Measurements from ENCODE around the gene ITGAL. TPM values are rescaled to one million over a fixed set of nuclear protein-coding genes. Genes with fewer than 3 reads are reported as not detected.

Gene ITGAL
- total RNA-seq, 2 experiments from 2014 or later = 83.8 to 89.0 TPM

- CTCF ChIA-PET = interaction anchor here (0.8 to 1.7 kb wide), 3 partner anchors 29 to 216 kb away, joined by 3 to 8 read pairs (median 3); partner anchors contain the start of gene DCTPP1
- no peak overlapping the region for H3K4me3 Mint-ChIP-seq
Measured at GRCh38 chr16:30478766-30479478, 6.4 kb downstream of the ITGAL start.

GRCh38 chr16:30481381-30481780, 8.8 kb downstream of the ITGAL start:
- Mint-ChIP-seq H3K4me1 (ENCODE audit: low read depth) (peaks cover 27% of the 10 kb centered on the region), H3K36me3 (ENCODE audit: low read depth) (peaks cover 47% of the 10 kb centered on the region), H3K4me3 (no peak overlapping the region), H3K27ac (no peak overlapping the region), H3K9me3 (no peaks in the 10 kb centered on the region), H3K27me3 (ENCODE audit: low read depth) (no peaks in the 10 kb centered on the region)
- no peak for DNase-seq
- CTCF ChIA-PET = interaction anchor here (0.6 kb wide), 2 partner anchors 10 to 22 kb away, joined by 3 read pairs; no protein-coding TSS in a partner anchor
- intact Hi-C loops (cut with micrococcal nuclease) = no loop called here

More at GRCh38 chr16:30478766-30479478, 6.4 kb downstream of the ITGAL start:
- no peak for DNase-seq
- H3K36me3 Mint-ChIP-seq (ENCODE audit: low read depth) = peaks cover 52% of the 10 kb centered on the region
- intact Hi-C loops (cut with micrococcal nuclease) = no loop called here
- no peaks in the 10 kb centered on the region for H3K27me3 Mint-ChIP-seq (ENCODE audit: low read depth)
- H3K27ac Mint-ChIP-seq = peak overlapping the region; percentile 6
- no peaks in the 10 kb centered on the region for H3K9me3 Mint-ChIP-seq
- peaks cover 46% of the 10 kb centered on the region for H3K4me1 Mint-ChIP-seq (ENCODE audit: low read depth)

- DNase-seq = no peak
- H3K27ac Mint-ChIP-seq = no peak overlapping the region
- H3K4me3 Mint-ChIP-seq = no peak overlapping the region
- CTCF ChIA-PET = interaction anchor here (0.7 kb wide), 1 partner anchor 306 kb away, joined by 3 read pairs; no protein-coding TSS in a partner anchor
- H3K27me3 Mint-ChIP-seq (ENCODE audit: low read depth) = no peaks in the 10 kb centered on the region
- H3K4me1 Mint-ChIP-seq (ENCODE audit: low read depth) = peaks cover 24% of the 10 kb centered on the region
- no peaks in the 10 kb centered on the region for H3K9me3 Mint-ChIP-seq
- intact Hi-C loops (cut with micrococcal nuclease) = no loop called here
- H3K36me3 Mint-ChIP-seq (ENCODE audit: low read depth) = peaks cover 41% of the 10 kb centered on the region
Measured at GRCh38 chr16:30482366-30482765, 9.8 kb downstream of the ITGAL start.

GRCh38 chr16:30484887-30485286, 12.3 kb downstream of the ITGAL start:
- intact Hi-C loops (cut with micrococcal nuclease) = no loop called here
- Mint-ChIP-seq H3K9me3 (no peaks in the 10 kb centered on the region), H3K36me3 (ENCODE audit: low read depth) (peaks cover 51% of the 10 kb centered on the region), H3K27ac (no peak overlapping the region), H3K4me3 (no peak overlapping the region), H3K27me3 (ENCODE audit: low read depth) (no peaks in the 10 kb centered on the region), H3K4me1 (ENCODE audit: low read depth) (peaks cover 32% of the 10 kb centered on the region)
- CTCF ChIA-PET = interaction anchor here (1.0 to 1.2 kb wide), 3 partner anchors 12 to 131 kb away, joined by 3 to 4 read pairs (median 3); no protein-coding TSS in a partner anchor
- DNase-seq = no peak

- peaks cover 53% of the 10 kb centered on the region for H3K36me3 Mint-ChIP-seq (ENCODE audit: low read depth)
- no peaks in the 10 kb centered on the region for H3K9me3 Mint-ChIP-seq
- intact Hi-C loops (cut with micrococcal nuclease) = no loop called here
- peaks cover 28% of the 10 kb centered on the region for H3K4me1 Mint-ChIP-seq (ENCODE audit: low read depth)
- no peak overlapping the region for H3K4me3 Mint-ChIP-seq
- H3K27ac Mint-ChIP-seq = no peak overlapping the region
- H3K27me3 Mint-ChIP-seq (ENCODE audit: low read depth) = no peaks in the 10 kb centered on the region
- no peak for DNase-seq
- CTCF ChIA-PET = interaction anchor here (1.0 to 1.2 kb wide), 2 partner anchors 13 to 36 kb away, joined by 3 read pairs; no protein-coding TSS in a partner anchor
Measured at GRCh38 chr16:30485818-30486436, 13.4 kb downstream of the ITGAL start.

- no peak for DNase-seq
- CTCF ChIA-PET = interaction anchor here (0.6 to 2.6 kb wide), 7 partner anchors 10 to 59 kb away, joined by 3 to 13 read pairs (median 5); partner anchors contain the start of gene DCTPP1
- intact Hi-C loops (cut with micrococcal nuclease) = no loop called here
- Mint-ChIP-seq H3K4me3 (no peak overlapping the region), H3K27ac (no peak overlapping the region), H3K4me1 (ENCODE audit: low read depth) (peaks cover 31% of the 10 kb centered on the region), H3K27me3 (ENCODE audit: low read depth) (no peaks in the 10 kb centered on the region), H3K36me3 (ENCODE audit: low read depth) (peaks cover 49% of the 10 kb centered on the region), H3K9me3 (no peaks in the 10 kb centered on the region)
Measured at GRCh38 chr16:30488764-30489605, 16.4 kb downstream of the ITGAL start.

- peaks cover 52% of the 10 kb centered on the region for H3K36me3 Mint-ChIP-seq (ENCODE audit: low read depth)
- H3K4me3 Mint-ChIP-seq = no peak overlapping the region
- H3K27ac Mint-ChIP-seq = peak overlapping the region; percentile 54
- DNase-seq = no peak
- H3K4me1 Mint-ChIP-seq (ENCODE audit: low read depth) = peaks cover 31% of the 10 kb centered on the region
- intact Hi-C loops (cut with micrococcal nuclease) = no loop called here
- H3K27me3 Mint-ChIP-seq (ENCODE audit: low read depth) = no peaks in the 10 kb centered on the region
- H3K9me3 Mint-ChIP-seq = no peaks in the 10 kb centered on the region
- CTCF ChIA-PET = interaction anchor here (0.6 to 2.6 kb wide), 4 partner anchors 9 to 125 kb away, joined by 3 to 13 read pairs (median 5); no protein-coding TSS in a partner anchor
Measured at GRCh38 chr16:30490210-30490609, 17.7 kb downstream of the ITGAL start.

GRCh38 chr16:30491229-30491628, 18.7 kb downstream of the ITGAL start:
- Mint-ChIP-seq H3K4me3 (no peak overlapping the region), H3K27ac (peak overlapping the region; percentile 59), H3K4me1 (ENCODE audit: low read depth) (peaks cover 31% of the 10 kb centered on the region), H3K9me3 (no peaks in the 10 kb centered on the region), H3K27me3 (ENCODE audit: low read depth) (no peaks in the 10 kb centered on the region), H3K36me3 (ENCODE audit: low read depth) (peaks cover 55% of the 10 kb centered on the region)
- CTCF ChIA-PET = interaction anchor here (0.9 to 2.6 kb wide), 4 partner anchors 42 to 138 kb away, joined by 3 to 13 read pairs (median 4); partner anchors contain the start of gene ZNF747
- no peak for DNase-seq
- intact Hi-C loops (cut with micrococcal nuclease) = no loop called here

- intact Hi-C loops (cut with micrococcal nuclease) = loop anchor here (1.0 to 2.0 kb wide), 2 partner anchors 21 to 35 kb away; partner anchors contain the start of gene ZNF768
- Mint-ChIP-seq H3K4me1 (ENCODE audit: low read depth) (peaks cover 29% of the 10 kb centered on the region), H3K27me3 (ENCODE audit: low read depth) (no peaks in the 10 kb centered on the region), H3K9me3 (no peaks in the 10 kb centered on the region), H3K4me3 (no peak overlapping the region), H3K27ac (peak overlapping the region; percentile 59), H3K36me3 (ENCODE audit: low read depth) (peaks cover 53% of the 10 kb centered on the region)
- peak; percentile 65 for DNase-seq
- CTCF ChIA-PET = interaction anchor here (0.9 to 2.6 kb wide), 3 partner anchors 42 to 137 kb away, joined by 3 to 13 read pairs (median 4); partner anchors contain the start of gene ZNF747
Measured at GRCh38 chr16:30491744-30492308, 19.3 kb downstream of the ITGAL start.

- Mint-ChIP-seq H3K4me3 (no peak overlapping the region), H3K9me3 (no peaks in the 10 kb centered on the region), H3K27me3 (ENCODE audit: low read depth) (no peaks in the 10 kb centered on the region), H3K36me3 (ENCODE audit: low read depth) (peaks cover 43% of the 10 kb centered on the region), H3K27ac (no peak overlapping the region), H3K4me1 (ENCODE audit: low read depth) (peaks cover 14% of the 10 kb centered on the region)
- DNase-seq = no peak
- intact Hi-C loops (cut with micrococcal nuclease) = loop anchor here (2.0 kb wide), 1 partner anchor 33 kb away; the partner anchor contains the start of gene ZNF768
- CTCF ChIA-PET = no interaction called here
Measured at GRCh38 chr16:30493941-30494488, 21.5 kb downstream of the ITGAL start.

GRCh38 chr16:30494709-30495108, 22.2 kb downstream of the ITGAL start:
- Mint-ChIP-seq H3K9me3 (no peaks in the 10 kb centered on the region), H3K36me3 (ENCODE audit: low read depth) (peaks cover 41% of the 10 kb centered on the region)

More at GRCh38 chr16:30494709-30495108, 22.2 kb downstream of the ITGAL start:
- H3K4me1 Mint-ChIP-seq (ENCODE audit: low read depth) = peaks cover 13% of the 10 kb centered on the region
- H3K27me3 Mint-ChIP-seq (ENCODE audit: low read depth) = no peaks in the 10 kb centered on the region
- no peak overlapping the region for H3K4me3 Mint-ChIP-seq
- H3K27ac Mint-ChIP-seq = peak overlapping the region; percentile 19
- no peak for DNase-seq
- intact Hi-C loops (cut with micrococcal nuclease) = no loop called here
- CTCF ChIA-PET = interaction anchor here (1.6 to 2.5 kb wide), 2 partner anchors 45 to 120 kb away, joined by 6 to 14 read pairs; no protein-coding TSS in a partner anchor
